IPS-NIHi11 (cell line): ENCODE measurements around the gene SCAF1.

Experiments used
- DNase-seq: peaks from one replicate; pipeline ENCODE4 v3.0.0; 2012; ENCODE audit warnings: mixed read lengths, low spot score

The SCAF1 gene

GRCh38 chr19:49666120-49666444 is 24.1 kb downstream of the SCAF1 start:
- DNase-seq = no peak

- no peak for DNase-seq
These were observed 25.5 kb downstream of the SCAF1 start for GRCh38 chr19:49667473-49667872.

GRCh38 chr19:49669516-49669915 is 27.5 kb downstream of the SCAF1 start:
- DNase-seq = no peak

GRCh38 chr19:49672131-49672919 is 30.3 kb downstream of the SCAF1 start:
- DNase-seq = peak; percentile 88

GRCh38 chr19:49676136-49676783 is 34.3 kb downstream of the SCAF1 start:
- DNase-seq = peak; percentile 56

GRCh38 chr19:49676784-49677230 is 34.8 kb downstream of the SCAF1 start:
- peak; percentile 87 for DNase-seq

GRCh38 chr19:49677231-49677900 is 35.4 kb downstream of the SCAF1 start, which contains the start of gene PRMT1:
Gene PRMT1 (plus strand): TSS chr19:49677271. CDS start chr19:49677281, 10 bp downstream.
- DNase-seq = peak; percentile 47

GRCh38 chr19:49677901-49678674 is 36.1 kb downstream of the SCAF1 start:
- DNase-seq = peak; percentile 52

- no peak for DNase-seq
These were observed 37.2 kb downstream of the SCAF1 start for GRCh38 chr19:49678985-49679770.

- DNase-seq = no peak
These were observed 37.9 kb downstream of the SCAF1 start for GRCh38 chr19:49679771-49680413.

GRCh38 chr19:49680421-49681351 is 38.7 kb downstream of the SCAF1 start:
- peak; percentile 90 for DNase-seq

GRCh38 chr19:49681830-49682229 is 39.8 kb downstream of the SCAF1 start:
- DNase-seq = no peak

GRCh38 chr19:49682274-49682673 is 40.3 kb downstream of the SCAF1 start:
- no peak for DNase-seq

- DNase-seq = no peak
These were observed 41.8 kb downstream of the SCAF1 start for GRCh38 chr19:49683814-49684250.

- DNase-seq = peak; percentile 58
These were observed 42.4 kb downstream of the SCAF1 start for GRCh38 chr19:49684251-49684982.

- DNase-seq = peak; percentile 3
These were observed 43.1 kb downstream of the SCAF1 start for GRCh38 chr19:49684983-49685553.

GRCh38 chr19:49685845-49686332 is 43.9 kb downstream of the SCAF1 start:
- DNase-seq = peak; percentile 12

- peak; percentile 5 for DNase-seq
These were observed 44.6 kb downstream of the SCAF1 start for GRCh38 chr19:49686503-49687088.
